WTC11 (cell line): ENCODE results near the gene HNF1A. TPM values are rescaled to one million over a fixed set of nuclear protein-coding genes. Genes with fewer than 3 reads are reported as not detected.

Experiments used
- ATAC-seq: fragments of 200-7000 bp; cut with Tn5 transposase; 2 replicates; pipeline ENCODE4 v1.10.0; 2021; ENCODE audit warnings: mild to moderate bottlenecking, moderate library complexity
- CTCF ChIA-PET: fragments of 300-600 bp; sonication (Branson Sonifier 250); formaldehyde crosslinking; loops from one replicate; lab custom pipeline; 2021; ENCODE audit warnings: antibody characterized with exemption; lab: Charles Lee
- POLR2A ChIA-PET: fragments of 350-600 bp; sonication (Branson Sonifier 250); formaldehyde crosslinking; loops from one replicate; lab custom pipeline; 2021; ENCODE audit warnings: antibody characterized with exemption; lab: Charles Lee
- DNase-seq: peaks from one replicate; pipeline ENCODE4 v3.0.0; 2021; ENCODE audit warnings: low spot score
- H3K27ac Mint-ChIP-seq: 2 replicates; pipeline ENCODE4 v1.8.0; 2021; ENCODE audit warnings: mixed read lengths
- H3K27me3 Mint-ChIP-seq: 2 replicates; pipeline ENCODE4 v1.8.0; 2021; ENCODE audit warnings: low read depth, mild to moderate bottlenecking, moderate library complexity, mixed read lengths
- H3K36me3 Mint-ChIP-seq: 2 replicates; pipeline ENCODE4 v1.8.0; 2021; ENCODE audit warnings: mixed read lengths
- H3K4me1 Mint-ChIP-seq: 2 replicates; pipeline ENCODE4 v1.8.0; 2022; ENCODE audit warnings: mixed read lengths
- H3K4me3 Mint-ChIP-seq: 2 replicates; pipeline ENCODE4 v1.8.0; 2021; ENCODE audit warnings: mild to moderate bottlenecking, moderate library complexity, mixed read lengths
- H3K9me3 Mint-ChIP-seq: 2 replicates; pipeline ENCODE4 v1.8.0; 2021; ENCODE audit warnings: mixed read lengths
- ETV6 ChIP-seq: sonication (generic); formaldehyde crosslinking; IDR thresholded peaks from 2 replicates; pipeline ENCODE4 v1.8.1; 2022; ENCODE audit warnings: mild to moderate bottlenecking, missing genetic modification reagents
- FOXJ3 ChIP-seq: sonication (generic); formaldehyde crosslinking; IDR thresholded peaks from 2 replicates; pipeline ENCODE4 v1.9.0; 2021; ENCODE audit warnings: missing genetic modification reagents, mild to moderate bottlenecking, borderline replicate concordance
- FOXK1 ChIP-seq: sonication (generic); formaldehyde crosslinking; IDR thresholded peaks from 2 replicates; pipeline ENCODE4 v1.8.0; 2022; ENCODE audit warnings: mild to moderate bottlenecking, moderate library complexity, missing genetic modification reagents
- FOXP1 ChIP-seq: sonication (generic); formaldehyde crosslinking; IDR thresholded peaks from 2 replicates; pipeline ENCODE4 v1.8.0; 2022; ENCODE audit warnings: missing genetic modification reagents, mild to moderate bottlenecking, moderate library complexity, borderline replicate concordance
- GTF2I ChIP-seq: fragments of 250-450 bp; sonication (Bioruptor Pico); conservative IDR thresholded peaks from 2 replicates; pipeline ENCODE4 v1.4.0; 2021; ENCODE audit warnings: mild to moderate bottlenecking
- HMGA2 ChIP-seq: fragments of 250-450 bp; sonication (Bioruptor Pico); IDR thresholded peaks from 2 replicates; pipeline ENCODE4 v1.4.0; 2021; ENCODE audit warnings: mild to moderate bottlenecking, moderate library complexity
- JAZF1 ChIP-seq: fragments of 250-450 bp; sonication (Bioruptor Pico); IDR thresholded peaks from 2 replicates; pipeline ENCODE4 v1.9.0; 2021; ENCODE audit warnings: moderate library complexity, mild to moderate bottlenecking, inconsistent platforms
- JUN ChIP-seq: sonication (generic); formaldehyde crosslinking; IDR thresholded peaks from 2 replicates; pipeline ENCODE4 v1.8.0; 2023; ENCODE audit warnings: mild to moderate bottlenecking, missing genetic modification reagents
- ZBTB21 ChIP-seq: sonication (generic); formaldehyde crosslinking; IDR thresholded peaks from 2 replicates; pipeline ENCODE4 v1.8.1; 2023; ENCODE audit warnings: mild to moderate bottlenecking, missing genetic modification reagents, borderline replicate concordance
- total RNA-seq: library from RNA; stranded (reverse); gene quantifications from 3 replicates; pipeline ENCODE4 v1.2.3, GENCODE V29; 2021
- TF ChIP-seq, protein P1 (sequence below): sonication (generic); formaldehyde crosslinking; conservative IDR thresholded peaks from 2 replicates; pipeline ENCODE4 v1.8.1; 2023; ENCODE audit warnings: mild to moderate bottlenecking, low read depth, missing genetic modification reagents, moderate library complexity
- TF ChIP-seq, protein P2 (sequence below): sonication (generic); formaldehyde crosslinking; IDR thresholded peaks from 2 replicates; pipeline ENCODE4 v1.8.0; 2023; ENCODE audit warnings: mild to moderate bottlenecking, missing genetic modification reagents
- TF ChIP-seq, protein P3 (sequence below): sonication (generic); formaldehyde crosslinking; IDR thresholded peaks from 2 replicates; pipeline ENCODE4 v1.8.1; 2023; ENCODE audit warnings: mild to moderate bottlenecking, missing genetic modification reagents
- TF ChIP-seq, protein P4 (sequence below): sonication (generic); formaldehyde crosslinking; IDR thresholded peaks from 2 replicates; pipeline ENCODE4 v1.8.1; 2023; ENCODE audit warnings: mild to moderate bottlenecking, missing genetic modification reagents, moderate library complexity
- TF ChIP-seq, protein P5 (sequence below): sonication (generic); formaldehyde crosslinking; IDR thresholded peaks from 2 replicates; pipeline ENCODE4 v1.8.1; 2023; ENCODE audit warnings: mild to moderate bottlenecking, missing genetic modification reagents
- TF ChIP-seq, protein P6 (sequence below): fragments of 250-450 bp; sonication (Bioruptor Pico); IDR thresholded peaks from 2 replicates; pipeline ENCODE4 v1.9.0; 2021; ENCODE audit warnings: mild to moderate bottlenecking

The HNF1A gene
- total RNA-seq, 1 experiment from 2014 or later = not detected

DNA sequence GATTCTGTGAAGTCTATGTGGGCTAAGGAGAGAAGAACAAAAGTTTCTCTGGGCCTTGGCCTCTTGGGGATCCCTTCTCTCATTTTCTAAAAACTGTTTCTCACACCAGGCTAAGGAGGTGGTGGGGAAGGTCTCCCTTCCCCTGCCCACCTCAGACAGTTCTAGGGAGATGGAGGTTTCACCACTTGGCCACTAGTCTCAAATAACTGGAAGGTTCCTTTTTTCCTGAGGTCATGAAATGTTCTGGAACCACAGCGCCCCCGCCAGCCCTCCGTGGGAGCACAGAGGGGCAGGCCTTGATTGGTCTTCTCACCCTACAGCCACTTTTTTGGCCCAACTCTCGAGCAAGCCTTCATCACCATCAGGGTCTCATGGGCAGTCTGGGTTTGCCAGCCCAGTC, 25.3 kb downstream of the HNF1A start (continued):
- TF ChIP-seq, protein P1, sequence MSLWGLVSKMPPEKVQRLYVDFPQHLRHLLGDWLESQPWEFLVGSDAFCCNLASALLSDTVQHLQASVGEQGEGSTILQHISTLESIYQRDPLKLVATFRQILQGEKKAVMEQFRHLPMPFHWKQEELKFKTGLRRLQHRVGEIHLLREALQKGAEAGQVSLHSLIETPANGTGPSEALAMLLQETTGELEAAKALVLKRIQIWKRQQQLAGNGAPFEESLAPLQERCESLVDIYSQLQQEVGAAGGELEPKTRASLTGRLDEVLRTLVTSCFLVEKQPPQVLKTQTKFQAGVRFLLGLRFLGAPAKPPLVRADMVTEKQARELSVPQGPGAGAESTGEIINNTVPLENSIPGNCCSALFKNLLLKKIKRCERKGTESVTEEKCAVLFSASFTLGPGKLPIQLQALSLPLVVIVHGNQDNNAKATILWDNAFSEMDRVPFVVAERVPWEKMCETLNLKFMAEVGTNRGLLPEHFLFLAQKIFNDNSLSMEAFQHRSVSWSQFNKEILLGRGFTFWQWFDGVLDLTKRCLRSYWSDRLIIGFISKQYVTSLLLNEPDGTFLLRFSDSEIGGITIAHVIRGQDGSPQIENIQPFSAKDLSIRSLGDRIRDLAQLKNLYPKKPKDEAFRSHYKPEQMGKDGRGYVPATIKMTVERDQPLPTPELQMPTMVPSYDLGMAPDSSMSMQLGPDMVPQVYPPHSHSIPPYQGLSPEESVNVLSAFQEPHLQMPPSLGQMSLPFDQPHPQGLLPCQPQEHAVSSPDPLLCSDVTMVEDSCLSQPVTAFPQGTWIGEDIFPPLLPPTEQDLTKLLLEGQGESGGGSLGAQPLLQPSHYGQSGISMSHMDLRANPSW = no peak
- TF ChIP-seq JAZF1 (CRISPR knock-in tag) = no peak
- TF ChIP-seq, protein P2, sequence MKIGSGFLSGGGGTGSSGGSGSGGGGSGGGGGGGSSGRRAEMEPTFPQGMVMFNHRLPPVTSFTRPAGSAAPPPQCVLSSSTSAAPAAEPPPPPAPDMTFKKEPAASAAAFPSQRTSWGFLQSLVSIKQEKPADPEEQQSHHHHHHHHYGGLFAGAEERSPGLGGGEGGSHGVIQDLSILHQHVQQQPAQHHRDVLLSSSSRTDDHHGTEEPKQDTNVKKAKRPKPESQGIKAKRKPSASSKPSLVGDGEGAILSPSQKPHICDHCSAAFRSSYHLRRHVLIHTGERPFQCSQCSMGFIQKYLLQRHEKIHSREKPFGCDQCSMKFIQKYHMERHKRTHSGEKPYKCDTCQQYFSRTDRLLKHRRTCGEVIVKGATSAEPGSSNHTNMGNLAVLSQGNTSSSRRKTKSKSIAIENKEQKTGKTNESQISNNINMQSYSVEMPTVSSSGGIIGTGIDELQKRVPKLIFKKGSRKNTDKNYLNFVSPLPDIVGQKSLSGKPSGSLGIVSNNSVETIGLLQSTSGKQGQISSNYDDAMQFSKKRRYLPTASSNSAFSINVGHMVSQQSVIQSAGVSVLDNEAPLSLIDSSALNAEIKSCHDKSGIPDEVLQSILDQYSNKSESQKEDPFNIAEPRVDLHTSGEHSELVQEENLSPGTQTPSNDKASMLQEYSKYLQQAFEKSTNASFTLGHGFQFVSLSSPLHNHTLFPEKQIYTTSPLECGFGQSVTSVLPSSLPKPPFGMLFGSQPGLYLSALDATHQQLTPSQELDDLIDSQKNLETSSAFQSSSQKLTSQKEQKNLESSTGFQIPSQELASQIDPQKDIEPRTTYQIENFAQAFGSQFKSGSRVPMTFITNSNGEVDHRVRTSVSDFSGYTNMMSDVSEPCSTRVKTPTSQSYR (CRISPR knock-in tag) = no peak
- no peak for TF ChIP-seq HMGA2 (CRISPR knock-in tag)
- no peak for TF ChIP-seq JUN (CRISPR knock-in tag)
- TF ChIP-seq, protein P3, sequence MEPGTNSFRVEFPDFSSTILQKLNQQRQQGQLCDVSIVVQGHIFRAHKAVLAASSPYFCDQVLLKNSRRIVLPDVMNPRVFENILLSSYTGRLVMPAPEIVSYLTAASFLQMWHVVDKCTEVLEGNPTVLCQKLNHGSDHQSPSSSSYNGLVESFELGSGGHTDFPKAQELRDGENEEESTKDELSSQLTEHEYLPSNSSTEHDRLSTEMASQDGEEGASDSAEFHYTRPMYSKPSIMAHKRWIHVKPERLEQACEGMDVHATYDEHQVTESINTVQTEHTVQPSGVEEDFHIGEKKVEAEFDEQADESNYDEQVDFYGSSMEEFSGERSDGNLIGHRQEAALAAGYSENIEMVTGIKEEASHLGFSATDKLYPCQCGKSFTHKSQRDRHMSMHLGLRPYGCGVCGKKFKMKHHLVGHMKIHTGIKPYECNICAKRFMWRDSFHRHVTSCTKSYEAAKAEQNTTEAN (CRISPR knock-in tag) = no peak
- TF ChIP-seq, protein P4, sequence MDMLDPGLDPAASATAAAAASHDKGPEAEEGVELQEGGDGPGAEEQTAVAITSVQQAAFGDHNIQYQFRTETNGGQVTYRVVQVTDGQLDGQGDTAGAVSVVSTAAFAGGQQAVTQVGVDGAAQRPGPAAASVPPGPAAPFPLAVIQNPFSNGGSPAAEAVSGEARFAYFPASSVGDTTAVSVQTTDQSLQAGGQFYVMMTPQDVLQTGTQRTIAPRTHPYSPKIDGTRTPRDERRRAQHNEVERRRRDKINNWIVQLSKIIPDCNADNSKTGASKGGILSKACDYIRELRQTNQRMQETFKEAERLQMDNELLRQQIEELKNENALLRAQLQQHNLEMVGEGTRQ = no peak
- no peak for TF ChIP-seq GTF2I

DNA sequence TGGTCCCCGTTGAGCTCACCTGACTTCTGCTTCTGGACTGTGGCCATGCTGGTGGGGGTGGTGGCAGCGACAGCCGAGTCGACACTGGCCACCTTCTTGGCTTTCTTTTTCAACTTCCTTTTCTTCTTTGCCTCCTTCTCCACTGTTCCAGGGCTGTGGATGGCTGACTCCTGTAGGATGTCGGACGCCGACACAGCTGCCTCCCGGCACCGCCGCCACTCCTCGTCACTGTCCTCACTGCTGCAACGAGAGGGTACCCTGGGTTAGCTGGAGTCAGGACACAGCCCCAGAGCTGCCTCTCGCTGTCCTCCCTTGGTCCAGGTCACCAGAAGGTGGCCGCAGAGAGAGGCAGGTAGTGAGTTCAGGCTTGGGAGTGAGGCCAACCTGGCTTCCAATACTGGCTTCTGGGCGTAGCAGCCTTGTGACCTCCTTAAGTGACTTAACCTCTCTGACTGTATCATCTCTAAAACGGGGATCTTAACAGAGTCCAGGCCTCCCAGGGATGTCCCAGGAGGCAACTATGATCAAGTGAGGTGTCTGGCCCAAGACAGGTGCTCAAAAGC, 26.0 kb downstream of the HNF1A start:
- Mint-ChIP-seq H3K36me3 (peaks cover 44% of the 10 kb centered on the region), H3K27ac (no peak overlapping the region), H3K4me1 (peaks cover 5% of the 10 kb centered on the region), H3K27me3 (no peaks in the 10 kb centered on the region), H3K9me3 (no peaks in the 10 kb centered on the region), H3K4me3 (no peak overlapping the region)
- ATAC-seq = no peak
- POLR2A ChIA-PET = no interaction called here
- DNase-seq = no peak
- TF ChIP-seq, protein P1 = no peak
- TF ChIP-seq ETV6 (CRISPR knock-in tag) (no peak), FOXK1 (CRISPR knock-in tag) (no peak), FOXP1 (CRISPR knock-in tag) (no peak), FOXJ3 (CRISPR knock-in tag) (no peak), ZBTB21 (no peak)
- TF ChIP-seq, protein P5, sequence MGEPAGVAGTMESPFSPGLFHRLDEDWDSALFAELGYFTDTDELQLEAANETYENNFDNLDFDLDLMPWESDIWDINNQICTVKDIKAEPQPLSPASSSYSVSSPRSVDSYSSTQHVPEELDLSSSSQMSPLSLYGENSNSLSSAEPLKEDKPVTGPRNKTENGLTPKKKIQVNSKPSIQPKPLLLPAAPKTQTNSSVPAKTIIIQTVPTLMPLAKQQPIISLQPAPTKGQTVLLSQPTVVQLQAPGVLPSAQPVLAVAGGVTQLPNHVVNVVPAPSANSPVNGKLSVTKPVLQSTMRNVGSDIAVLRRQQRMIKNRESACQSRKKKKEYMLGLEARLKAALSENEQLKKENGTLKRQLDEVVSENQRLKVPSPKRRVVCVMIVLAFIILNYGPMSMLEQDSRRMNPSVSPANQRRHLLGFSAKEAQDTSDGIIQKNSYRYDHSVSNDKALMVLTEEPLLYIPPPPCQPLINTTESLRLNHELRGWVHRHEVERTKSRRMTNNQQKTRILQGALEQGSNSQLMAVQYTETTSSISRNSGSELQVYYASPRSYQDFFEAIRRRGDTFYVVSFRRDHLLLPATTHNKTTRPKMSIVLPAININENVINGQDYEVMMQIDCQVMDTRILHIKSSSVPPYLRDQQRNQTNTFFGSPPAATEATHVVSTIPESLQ (CRISPR knock-in tag) = no peak
- TF ChIP-seq, protein P6, sequence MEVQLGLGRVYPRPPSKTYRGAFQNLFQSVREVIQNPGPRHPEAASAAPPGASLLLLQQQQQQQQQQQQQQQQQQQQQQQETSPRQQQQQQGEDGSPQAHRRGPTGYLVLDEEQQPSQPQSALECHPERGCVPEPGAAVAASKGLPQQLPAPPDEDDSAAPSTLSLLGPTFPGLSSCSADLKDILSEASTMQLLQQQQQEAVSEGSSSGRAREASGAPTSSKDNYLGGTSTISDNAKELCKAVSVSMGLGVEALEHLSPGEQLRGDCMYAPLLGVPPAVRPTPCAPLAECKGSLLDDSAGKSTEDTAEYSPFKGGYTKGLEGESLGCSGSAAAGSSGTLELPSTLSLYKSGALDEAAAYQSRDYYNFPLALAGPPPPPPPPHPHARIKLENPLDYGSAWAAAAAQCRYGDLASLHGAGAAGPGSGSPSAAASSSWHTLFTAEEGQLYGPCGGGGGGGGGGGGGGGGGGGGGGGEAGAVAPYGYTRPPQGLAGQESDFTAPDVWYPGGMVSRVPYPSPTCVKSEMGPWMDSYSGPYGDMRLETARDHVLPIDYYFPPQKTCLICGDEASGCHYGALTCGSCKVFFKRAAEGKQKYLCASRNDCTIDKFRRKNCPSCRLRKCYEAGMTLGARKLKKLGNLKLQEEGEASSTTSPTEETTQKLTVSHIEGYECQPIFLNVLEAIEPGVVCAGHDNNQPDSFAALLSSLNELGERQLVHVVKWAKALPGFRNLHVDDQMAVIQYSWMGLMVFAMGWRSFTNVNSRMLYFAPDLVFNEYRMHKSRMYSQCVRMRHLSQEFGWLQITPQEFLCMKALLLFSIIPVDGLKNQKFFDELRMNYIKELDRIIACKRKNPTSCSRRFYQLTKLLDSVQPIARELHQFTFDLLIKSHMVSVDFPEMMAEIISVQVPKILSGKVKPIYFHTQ (CRISPR knock-in tag) = no peak
- CTCF ChIA-PET = interaction anchor here (0.8 to 2.8 kb wide), 26 partner anchors 12 to 439 kb away, joined by 3 to 30 read pairs (median 5); partner anchors contain the start of genes P2RX7 and POP5
